Globus pallidus (tissue), 1 donor: ENCODE measurements around the gene SLC17A7.
A peak's percentile ranks its signal among the peaks of the same experiment; 100 is the strongest.
"Not testable (repeated sequence)": the region's sequence is repeated elsewhere in the genome, so short reads cannot be mapped to it uniquely, and the experiment has no call there.

Experiments used
- DNase-seq: peaks from one replicate; pipeline ENCODE4 v3.0.0-alpha.2; 2015; ENCODE audit warnings: low spot score

Gene SLC17A7

DNA sequence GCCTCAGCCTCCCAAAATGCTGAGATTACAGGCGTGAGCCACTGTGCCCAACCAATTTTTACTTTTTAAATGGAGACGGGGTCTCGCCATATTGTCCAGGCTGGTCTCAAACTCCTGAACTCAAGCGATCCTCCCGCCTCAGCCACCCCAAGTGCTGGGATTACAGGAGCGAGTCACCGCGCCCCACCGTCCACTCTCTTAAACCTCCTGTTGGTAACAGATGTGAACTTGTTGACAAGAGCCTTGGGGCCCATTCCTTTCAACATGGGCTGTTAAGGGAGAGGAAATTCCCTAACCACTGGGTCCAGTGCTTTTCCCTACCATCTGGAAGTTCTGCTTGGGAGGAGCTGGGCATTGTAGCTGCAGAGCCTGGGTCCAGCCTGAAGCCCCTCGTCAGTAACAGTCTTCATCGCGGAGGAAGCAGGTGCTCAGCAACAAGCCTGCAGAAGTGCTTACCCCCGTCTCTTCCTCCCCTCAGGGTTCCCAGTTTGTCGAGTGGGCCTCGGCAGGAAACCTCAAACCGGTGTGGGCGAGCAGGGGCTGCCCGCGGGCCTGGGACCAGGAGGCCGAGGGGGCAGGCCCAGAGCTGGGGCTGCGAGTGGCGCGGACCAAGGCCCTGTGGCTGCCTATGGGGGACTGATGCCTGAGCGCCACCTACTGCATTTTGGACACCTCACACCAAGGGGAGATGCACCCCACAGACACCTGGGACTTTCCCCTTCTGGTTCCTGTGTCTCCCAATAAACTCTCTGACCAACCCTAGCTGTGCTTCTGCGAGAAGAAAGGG is 28.7 kb upstream of the SLC17A7 start:
- DNase-seq, result no peak

DNA sequence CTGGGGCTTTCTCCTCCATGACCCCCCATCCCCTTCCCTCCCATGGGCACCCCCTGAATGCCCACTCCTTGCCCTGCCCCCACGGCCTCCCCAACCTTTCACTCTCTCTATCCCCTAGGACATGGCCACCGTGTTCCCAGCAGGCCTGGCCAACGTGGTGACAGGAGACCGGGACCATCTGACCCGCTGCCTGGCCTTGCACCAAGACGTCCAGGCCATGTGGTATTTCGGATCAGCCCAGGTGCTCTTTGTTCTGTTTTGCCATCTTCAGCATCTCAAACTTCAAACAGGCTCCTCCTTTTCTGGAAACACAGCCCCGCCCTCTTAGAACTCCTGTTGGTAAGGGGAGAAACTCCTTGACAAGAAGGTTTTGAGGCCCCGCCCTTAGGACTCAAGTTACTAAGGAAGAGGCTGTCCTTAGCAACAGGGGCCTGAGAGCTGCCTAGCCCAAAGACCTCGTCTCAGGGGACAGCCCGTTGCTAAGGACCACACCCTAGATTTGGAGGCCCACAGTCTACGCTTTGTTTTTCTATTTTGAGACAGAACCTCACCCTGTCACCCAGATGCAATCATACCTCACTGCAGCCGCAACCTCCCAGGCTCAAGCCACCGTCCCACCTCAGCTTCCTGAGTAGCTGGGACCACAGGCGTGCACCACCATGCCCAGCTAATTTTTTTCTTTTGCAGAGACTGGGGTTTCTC is 27.6 kb upstream of the SLC17A7 start:
- no peak for DNase-seq

DNA sequence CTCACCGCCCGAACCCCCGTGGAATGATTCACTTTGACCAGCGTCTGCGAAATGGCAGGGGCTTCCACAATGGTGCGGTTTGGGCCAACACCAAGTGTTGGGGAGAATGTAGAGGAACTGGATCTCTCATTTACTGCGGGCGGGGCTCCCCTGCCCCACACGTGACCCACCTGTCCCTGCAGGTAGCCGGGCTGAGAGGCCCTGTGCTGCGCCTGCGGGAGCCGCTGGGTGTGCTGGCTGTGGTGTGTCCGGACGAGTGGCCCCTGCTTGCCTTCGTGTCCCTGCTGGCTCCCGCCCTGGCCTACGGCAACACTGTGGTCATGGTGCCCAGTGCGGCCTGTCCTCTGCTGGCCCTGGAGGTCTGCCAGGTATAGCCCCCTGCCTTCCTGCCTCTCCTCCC is 26.9 kb upstream of the SLC17A7 start:
- no peak for DNase-seq

DNA sequence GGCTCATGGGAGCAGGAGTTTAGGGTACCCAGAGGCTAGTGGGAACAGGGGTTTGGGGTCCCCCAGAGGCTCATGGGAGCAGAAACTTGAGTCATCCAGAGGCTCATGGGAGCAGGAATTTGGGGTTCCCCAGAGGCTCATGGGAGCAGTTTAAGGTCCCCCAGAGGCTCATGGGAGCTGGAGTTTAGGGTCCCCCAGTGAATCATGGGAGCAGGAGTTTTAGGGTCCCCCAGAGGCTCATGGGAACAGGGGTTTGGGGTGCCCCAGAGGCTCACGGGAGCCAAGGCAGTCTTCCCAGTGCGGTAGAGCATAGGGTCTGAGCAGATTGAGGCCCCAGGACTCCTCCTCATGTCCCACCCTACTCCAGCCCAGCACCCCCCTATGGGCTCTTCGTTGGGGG is 24.0 kb upstream of the SLC17A7 start:
- DNase-seq, result no peak

DNA sequence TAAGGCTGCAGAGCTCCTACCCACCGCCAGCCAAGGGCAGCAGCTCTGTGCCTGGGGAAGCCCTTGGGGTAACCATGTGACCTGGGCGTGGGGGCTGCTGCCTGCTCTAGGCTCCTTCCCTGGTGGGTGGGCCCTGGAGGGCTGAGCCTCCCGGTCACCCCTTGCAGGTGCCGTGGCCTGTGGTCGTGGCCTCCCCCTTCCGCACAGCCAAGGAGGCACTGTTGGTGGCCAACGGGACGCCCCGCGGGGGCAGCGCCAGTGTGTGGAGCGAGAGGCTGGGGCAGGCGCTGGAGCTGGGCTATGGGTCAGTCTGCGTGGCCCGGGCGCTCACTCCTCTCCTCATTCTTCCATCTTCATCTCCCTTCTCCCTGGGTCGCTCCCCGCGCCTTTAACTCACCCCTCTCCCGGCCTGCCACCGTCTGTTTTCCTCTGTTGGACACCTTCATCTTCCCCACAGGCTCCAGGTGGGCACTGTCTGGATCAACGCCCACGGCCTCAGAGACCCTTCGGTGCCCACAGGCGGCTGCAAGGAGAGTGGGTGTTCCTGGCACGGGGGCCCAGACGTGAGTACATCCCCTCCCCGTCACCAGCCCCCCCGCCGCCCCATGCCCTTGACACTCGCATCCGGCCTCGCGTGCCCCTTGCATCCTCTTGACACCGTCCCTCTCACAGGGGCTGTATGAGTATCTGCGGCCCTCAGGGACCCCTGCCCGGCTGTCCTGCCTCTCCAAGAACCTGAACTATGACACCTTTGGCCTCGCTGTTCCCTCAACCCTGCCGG is 22.8 kb upstream of the SLC17A7 start:
- no peak for DNase-seq

DNA sequence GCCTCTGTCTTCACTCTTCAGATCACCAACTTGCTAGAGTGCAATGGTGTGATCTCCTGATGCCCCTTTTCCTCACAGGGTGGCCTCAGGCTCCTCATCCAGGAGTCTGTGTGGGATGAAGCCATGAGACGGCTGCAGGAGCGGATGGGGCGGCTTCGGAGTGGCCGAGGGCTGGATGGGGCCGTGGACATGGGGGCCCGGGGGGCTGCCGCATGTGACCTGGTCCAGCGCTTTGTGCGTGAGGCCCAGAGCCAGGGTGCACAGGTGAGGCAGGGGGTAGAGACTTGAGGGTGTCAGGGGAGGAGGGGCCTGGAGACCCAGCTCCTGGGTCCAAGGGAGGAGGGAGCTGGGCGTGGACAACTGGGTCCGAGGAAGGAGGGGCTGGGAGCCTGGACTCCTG is 21.2 kb upstream of the SLC17A7 start:
- no peak for DNase-seq

DNA sequence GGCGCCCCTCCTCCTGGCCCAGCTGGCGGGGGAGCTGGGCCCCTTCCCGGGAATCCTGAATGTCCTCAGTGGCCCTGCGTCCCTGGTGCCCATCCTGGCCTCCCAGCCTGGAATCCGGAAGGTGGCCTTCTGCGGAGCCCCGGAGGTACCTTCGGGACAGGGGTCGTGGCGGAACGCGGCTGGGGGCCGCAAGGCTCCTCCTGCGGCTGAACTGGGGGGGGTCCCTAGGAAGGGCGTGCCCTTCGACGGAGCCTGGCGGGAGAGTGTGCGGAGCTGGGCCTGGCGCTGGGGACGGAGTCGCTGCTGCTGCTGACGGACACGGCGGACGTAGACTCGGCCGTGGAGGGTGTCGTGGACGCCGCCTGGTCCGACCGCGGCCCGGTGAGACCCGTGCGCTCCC is 20.3 kb upstream of the SLC17A7 start:
- no peak for DNase-seq

DNA sequence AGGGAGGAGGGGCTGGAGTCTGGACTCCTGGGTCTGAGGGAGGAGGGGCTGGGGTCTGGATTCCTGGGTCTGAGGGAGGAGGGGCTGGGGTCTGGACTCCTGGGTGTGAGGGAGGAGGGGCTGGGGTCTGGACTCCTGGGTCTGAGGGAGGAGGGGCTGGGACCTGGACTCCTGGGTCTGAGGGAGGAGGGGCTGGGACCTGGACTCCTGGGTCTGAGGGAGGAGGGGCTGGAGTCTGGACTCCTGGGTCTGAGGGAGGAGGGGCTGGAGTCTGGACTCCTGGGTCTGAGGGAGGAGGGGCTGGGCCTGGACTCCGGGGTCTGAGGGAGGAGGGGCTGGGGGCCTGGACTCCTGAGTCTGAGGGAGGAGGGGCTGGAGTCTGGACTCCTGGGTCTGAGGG is 19.8 kb upstream of the SLC17A7 start:
- not testable (repeated sequence) for DNase-seq

DNA sequence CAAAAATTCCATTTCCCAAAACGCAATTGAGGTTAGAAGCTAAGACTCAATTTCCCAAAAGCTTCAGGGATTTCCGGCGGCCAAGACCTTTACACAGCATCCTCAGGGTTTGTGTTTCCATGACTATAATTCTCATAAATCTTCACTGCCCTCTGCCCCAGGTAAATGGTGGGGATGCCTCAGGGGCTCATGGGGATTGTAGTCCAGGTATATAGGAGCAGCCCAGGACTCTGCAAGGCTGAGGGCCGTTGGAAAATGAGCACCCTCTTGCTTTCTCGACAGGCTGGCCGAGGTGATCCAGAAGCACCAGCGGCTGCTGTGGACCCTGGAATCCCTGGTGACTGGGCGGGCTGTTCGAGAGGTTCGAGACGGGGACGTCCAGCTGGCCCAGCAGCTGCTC is 18.1 kb upstream of the SLC17A7 start:
- DNase-seq, result no peak

DNA sequence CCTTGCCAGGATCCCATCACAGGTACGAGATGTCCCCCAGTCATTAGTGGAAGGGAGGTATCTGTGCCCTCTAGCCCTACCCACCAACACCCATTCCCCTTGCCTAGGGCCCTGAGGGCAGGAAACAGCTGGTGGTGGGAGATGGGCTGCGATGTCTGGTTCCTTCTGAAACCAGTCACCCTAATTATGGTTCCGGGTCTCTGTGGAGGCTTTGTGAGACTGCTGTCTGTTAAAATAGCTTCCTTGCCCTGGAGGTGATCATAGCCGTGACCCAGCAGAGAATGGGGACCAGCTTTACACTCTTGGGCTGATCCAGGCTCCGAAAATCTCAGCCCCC is 17.2 kb upstream of the SLC17A7 start:
- DNase-seq, result no peak

DNA sequence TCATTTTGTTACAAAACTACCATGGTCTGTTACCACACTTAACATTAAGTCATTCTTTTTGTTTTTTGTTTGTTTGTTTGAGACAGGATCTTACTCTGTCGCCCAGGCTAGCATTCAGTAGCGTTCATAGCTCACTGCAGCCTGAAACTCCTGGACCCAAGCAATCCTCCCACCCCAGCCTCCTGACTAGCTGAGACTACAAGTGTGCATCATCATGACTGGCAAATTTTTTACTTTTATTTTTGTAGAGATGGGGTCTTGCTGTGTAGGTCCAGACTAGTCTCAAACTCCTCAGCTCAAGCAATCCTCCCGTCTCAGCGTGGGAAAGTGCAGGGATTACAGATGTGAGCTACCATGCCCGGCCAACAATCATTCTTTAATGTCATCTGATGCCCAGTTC is 15.0 kb upstream of the SLC17A7 start:
- DNase-seq, result no peak

DNA sequence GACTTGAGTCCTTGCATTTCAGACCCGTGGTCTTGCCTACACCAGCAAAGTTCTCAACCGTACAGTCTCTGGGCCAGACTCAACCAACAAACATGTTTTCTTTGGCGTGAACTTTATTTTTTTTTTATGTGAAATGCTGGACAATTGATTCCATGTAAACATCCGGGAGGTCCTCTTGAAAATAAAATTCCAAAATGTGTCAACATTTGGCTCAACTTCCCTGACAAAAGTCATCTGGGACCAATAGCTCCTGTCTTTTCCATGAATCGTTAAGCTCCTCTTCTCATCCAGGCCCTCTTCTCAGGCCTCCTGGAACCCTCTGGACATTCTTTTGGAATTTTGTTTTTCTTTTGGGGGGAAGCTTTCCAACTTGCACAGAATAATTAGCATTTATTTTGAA is 14.4 kb upstream of the SLC17A7 start:
- DNase-seq, result no peak

DNA sequence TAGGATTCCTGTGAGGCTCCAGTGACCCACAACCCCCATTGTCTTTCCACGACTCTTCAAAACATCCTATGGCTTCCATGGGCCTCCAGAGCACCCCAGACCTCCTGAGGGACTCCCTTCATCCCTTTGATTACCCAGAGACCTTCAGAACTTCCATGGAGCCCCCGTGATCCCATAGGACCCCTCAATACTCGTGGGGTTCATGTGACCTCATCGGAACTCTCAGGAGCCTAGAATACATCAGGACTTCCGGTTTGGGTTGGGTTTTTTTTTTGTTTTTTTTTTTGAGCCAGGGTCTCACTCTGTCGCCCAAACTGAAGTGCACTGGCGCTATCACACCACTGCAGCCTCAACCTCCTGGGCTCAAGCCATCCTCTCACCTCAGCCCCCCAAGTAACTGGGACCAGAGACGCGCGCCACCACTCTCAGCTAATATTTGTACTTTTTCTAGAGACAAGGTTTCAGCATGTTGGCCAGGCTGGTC is 12.5 kb upstream of the SLC17A7 start:
- no peak for DNase-seq

DNA sequence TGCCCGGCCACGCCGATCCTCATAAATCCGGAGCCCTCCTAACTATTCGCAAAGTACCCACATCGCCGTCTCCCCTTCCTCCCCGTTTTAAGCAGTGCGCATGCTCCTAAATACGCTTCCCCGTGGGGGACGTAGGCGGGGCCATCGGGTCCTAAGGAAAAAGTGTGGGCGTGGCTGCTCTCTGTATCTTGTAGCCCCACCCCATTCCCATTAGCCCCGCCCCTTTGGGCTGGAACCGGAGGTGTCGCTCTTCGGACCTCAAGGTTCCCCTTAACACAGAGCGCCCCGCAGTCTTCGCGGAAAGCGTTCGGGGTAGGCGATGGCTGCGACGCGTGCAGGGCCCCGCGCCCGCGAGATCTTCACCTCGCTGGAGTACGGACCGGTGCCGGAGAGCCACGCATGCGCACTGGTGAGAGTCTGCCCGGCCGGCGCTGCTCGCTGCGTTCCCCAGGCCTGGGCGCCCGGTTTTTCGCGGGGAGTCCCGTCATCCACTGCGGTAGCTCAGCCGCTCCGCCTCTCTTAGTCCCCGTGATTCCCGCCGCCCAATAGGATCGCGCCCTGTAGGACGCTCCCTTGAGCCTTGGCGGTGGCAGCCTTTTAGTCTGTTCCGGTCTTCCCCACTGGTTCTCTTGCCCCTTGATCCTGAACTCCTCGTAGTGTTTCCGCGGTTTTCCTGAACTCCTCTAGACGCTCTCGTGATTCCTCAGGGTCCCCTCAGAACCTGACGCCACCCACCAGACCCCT is 11.9 kb upstream of the SLC17A7 start, which contains the start of gene ALDH16A1:
ALDH16A1 (plus strand) TSS at position 213 of the 744 bp plus-strand sequence; CDS start at position 320, 107 bp downstream.
- peak; percentile 98 for DNase-seq

DNA sequence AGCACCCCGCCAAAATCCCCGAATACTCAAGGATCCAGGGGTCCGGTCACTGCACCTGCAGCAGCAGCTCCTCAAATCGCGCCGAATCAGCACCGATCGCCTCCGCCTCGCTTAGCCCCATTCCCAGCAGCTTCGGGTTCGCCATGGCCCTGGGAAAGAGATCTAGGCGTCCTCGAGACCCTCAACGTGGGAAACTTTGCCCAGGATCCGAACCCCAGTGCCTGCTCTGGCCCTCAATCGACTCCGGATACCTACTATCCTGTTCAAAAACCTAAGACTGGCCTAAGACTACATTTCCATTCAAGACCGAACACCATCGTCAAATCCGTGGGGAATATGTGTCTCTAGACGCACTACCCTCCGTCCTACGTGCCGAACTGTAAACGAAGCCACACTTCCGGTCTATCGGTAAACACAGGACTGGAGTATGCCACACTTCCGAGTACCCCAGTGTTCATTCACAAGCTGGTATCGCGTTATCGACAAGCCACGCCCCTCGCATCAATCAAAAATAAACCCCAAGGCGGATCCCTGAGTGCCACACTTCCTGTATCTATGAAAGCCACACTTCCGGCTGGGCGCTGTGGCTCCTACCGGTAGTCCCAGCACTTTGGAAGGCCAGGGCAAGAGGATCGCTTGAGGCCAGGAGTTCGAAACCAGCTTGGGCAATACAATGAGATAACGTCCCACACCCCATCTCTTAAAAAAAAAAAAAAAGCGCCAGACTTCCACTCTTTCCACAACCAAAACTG is 10.3 kb upstream of the SLC17A7 start, which contains the start of gene PIH1D1:
PIH1D1 (minus strand) TSS at position 385 of the 752 bp plus-strand sequence; CDS start at position 145, 240 bp downstream.
- peak; percentile 99 for DNase-seq

DNA sequence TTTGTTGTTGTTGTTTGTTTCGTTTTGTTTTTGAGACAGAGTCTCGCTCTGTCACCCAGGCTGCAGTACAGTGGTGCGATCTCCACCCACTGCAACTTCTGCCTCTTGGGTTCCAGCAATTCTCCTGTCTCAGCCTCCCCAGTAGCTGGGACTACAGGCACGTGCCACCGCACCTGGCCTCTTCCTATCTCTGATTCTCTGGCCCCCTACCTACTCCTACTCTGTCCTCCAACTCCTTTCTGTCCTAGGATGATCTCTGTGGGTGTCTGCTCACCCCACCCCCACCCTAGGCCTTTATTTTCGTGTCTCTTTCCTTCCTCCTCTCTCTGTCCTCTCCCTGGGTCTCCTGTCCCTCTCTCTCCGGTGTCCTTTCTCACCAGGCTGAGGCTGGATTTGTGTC is 9.1 kb upstream of the SLC17A7 start:
- DNase-seq, result no peak

DNA sequence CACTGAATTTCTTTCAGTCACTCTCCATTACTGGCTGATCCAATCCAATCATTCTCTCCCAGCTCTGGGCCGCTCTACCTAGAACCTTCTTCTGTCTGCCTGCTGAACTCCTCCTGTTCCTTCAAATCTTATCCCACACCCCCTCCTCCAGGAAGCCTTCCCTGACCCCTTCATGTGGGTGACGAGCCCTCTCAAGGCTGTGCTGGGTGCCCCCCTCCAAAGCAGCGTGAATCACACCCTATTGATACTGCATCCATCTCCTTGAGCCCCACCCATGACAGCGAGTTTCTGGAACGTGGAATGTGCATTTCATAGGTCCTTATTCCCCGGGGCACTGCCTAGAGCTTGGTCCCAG is 7.1 kb upstream of the SLC17A7 start:
- no peak for DNase-seq

DNA sequence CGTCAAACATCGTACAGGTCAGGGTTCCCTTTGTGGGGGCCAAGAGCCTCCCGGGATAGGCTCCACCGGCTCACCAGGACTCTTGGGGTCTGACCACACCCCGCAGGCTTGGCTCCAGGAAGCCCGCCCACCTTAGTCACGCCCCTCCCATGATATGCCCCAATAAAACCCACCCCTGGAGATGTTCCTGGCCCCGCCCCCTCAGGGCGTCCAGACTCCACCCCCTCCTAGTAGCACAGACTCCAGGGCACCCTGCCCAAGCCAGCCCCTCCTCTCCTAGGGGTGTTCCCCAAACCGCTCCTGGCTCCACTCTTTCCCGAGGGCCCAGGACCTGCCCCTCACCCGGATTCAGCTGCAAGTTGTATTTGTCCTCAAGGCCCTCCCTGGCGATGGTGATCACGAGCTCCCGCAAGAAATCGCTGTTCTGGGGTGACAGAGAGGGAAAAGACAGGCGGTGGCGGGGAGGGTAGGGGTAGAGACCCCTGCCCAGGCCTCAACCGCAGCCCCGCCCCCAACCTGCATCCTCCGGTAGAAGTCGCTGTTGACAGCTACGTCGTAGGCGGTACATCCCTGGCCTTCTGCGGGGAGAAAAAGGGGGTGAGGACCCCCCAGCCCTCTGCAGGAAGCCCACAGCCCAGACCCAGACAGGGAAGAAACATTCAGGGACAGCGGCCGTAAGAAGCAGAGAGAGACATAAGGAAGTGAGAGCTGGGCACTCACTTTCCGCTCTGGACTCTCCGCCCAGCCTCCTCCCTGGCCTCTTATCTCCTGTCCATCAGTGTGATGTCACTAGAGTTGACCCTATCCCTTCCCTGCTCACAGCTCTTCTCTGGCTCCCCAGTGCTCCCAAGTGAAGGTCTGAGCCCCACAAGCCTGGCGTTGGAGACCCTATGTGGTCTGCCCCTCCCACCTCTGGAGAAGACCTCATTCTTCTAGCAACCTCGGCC is 6.4 kb upstream of the SLC17A7 start:
- no peak for DNase-seq

DNA sequence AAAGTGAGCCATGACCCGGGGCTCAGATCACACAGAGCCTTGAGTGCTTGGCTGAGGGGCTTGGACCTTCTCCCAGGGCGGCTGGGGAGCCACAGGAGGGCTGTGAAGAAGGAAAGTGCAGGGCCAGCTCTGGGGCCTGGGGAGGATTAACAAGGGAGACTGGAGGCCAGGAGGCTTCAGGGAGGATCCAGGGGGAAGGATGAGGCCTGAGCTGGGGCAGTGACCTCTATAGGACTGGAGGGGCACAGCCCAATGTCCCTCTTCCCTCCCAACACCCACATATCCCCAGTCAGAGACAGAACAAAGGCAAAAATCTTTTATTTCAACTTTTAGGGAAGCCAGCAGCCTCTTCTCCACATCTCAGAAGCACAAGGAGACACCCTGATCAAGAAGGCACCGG is 4.7 kb upstream of the SLC17A7 start:
- no peak for DNase-seq

DNA sequence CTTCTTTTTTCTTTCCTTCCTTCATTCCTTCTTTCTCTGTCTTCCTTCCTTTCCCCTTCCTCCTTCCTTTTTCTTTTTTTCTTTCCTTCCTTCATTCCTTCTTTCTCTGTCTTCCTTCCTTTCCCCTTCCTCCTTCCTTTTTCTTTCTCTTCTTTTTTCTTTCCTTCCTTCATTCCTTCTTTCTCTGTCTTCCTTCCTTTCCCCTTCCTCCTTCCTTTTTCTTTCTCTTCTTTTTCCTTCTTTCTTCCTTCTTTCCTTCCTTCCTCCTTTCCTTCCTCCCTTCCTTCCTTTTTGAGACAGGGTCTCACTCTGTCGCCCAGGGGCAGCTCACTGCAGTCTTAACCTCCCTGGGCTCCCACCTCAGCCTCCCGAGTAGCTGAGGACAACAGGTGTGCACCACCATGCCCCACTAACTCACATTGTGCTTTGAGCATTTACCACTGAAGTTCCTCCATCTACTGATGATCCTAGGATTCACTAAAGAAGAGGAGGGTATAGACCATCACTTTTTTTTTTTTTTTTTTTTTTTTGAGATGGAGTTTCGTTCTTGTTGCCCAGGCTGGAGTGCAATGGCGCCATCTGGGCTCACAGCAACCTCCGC is 2.9 kb upstream of the SLC17A7 start:
- not testable (repeated sequence) for DNase-seq
